Measurements from ENCODE around the gene PARP4. TPM values are rescaled to one million over a fixed set of nuclear protein-coding genes. Genes with fewer than 3 reads are reported as not detected.
"Not testable (repeated sequence)": the region's sequence is repeated elsewhere in the genome, so short reads cannot be mapped to it uniquely, and the experiment has no call there.

PARP4 gene
- total RNA-seq, 6 experiments from 2014 or later = 38.0 to 48.5 (median 43.1) TPM

- Mint-ChIP-seq H3K27me3 (ENCODE audit: insufficient read depth) (no peaks in the 10 kb centered on the region; the same call in 1 of the 2 replicates), H3K4me3 (no peak overlapping the region), H3K9me3 (no peaks in the 10 kb centered on the region), H3K36me3 (ENCODE audit: low read depth) (peaks cover 13% of the 10 kb centered on the region), H3K4me1 (ENCODE audit: low read depth) (peaks cover 30% of the 10 kb centered on the region), H3K27ac (no peak overlapping the region)
- no peak for TF ChIP-seq CTCF (IDR thresholded peaks at IDR 0.05)
- no peak for DNase-seq
Measured at GRCh38 chr13:24506698-24507335, 5.8 kb downstream of the PARP4 start.

- not testable (repeated sequence) for H3K27ac Mint-ChIP-seq; H3K4me3 Mint-ChIP-seq; H3K27me3 Mint-ChIP-seq (ENCODE audit: insufficient read depth); DNase-seq; H3K9me3 Mint-ChIP-seq
- H3K36me3 Mint-ChIP-seq (ENCODE audit: low read depth) = peaks cover 13% of the 10 kb centered on the region
- peaks cover 29% of the 10 kb centered on the region for H3K4me1 Mint-ChIP-seq (ENCODE audit: low read depth)
Measured at GRCh38 chr13:24506283-24506682, 6.3 kb downstream of the PARP4 start.

GRCh38 chr13:24505756-24506155 is 6.8 kb downstream of the PARP4 start:
- TF ChIP-seq CTCF (IDR thresholded peaks at IDR 0.05) = no peak
- H3K27ac Mint-ChIP-seq = no peak overlapping the region
- no peak for DNase-seq
- peaks cover 13% of the 10 kb centered on the region for H3K36me3 Mint-ChIP-seq (ENCODE audit: low read depth)
- no peak overlapping the region for H3K4me3 Mint-ChIP-seq
- no peaks in the 10 kb centered on the region for H3K27me3 Mint-ChIP-seq (ENCODE audit: insufficient read depth)
- peaks cover 29% of the 10 kb centered on the region for H3K4me1 Mint-ChIP-seq (ENCODE audit: low read depth)
- H3K9me3 Mint-ChIP-seq = no peaks in the 10 kb centered on the region

GRCh38 chr13:24505256-24505655 is 7.3 kb downstream of the PARP4 start:
- Mint-ChIP-seq H3K4me3 (no peak overlapping the region), H3K36me3 (ENCODE audit: low read depth) (peaks cover 13% of the 10 kb centered on the region), H3K27me3 (ENCODE audit: insufficient read depth) (no peaks in the 10 kb centered on the region), H3K4me1 (ENCODE audit: low read depth) (peaks cover 32% of the 10 kb centered on the region), H3K9me3 (no peaks in the 10 kb centered on the region), H3K27ac (no peak overlapping the region)
- no peak for TF ChIP-seq CTCF (IDR thresholded peaks at IDR 0.05)
- DNase-seq = no peak

- peaks cover 32% of the 10 kb centered on the region for H3K4me1 Mint-ChIP-seq (ENCODE audit: low read depth)
- TF ChIP-seq CTCF (IDR thresholded peaks at IDR 0.05) = no peak
- no peaks in the 10 kb centered on the region for H3K9me3 Mint-ChIP-seq
- H3K27ac Mint-ChIP-seq = peak overlapping the region; percentile 78
- DNase-seq = no peak
- no peak overlapping the region for H3K4me3 Mint-ChIP-seq
- H3K36me3 Mint-ChIP-seq (ENCODE audit: low read depth) = peaks cover 13% of the 10 kb centered on the region
- H3K27me3 Mint-ChIP-seq (ENCODE audit: insufficient read depth) = no peaks in the 10 kb centered on the region
Measured at GRCh38 chr13:24503379-24503696, 9.2 kb downstream of the PARP4 start.

GRCh38 chr13:24502533-24503378 is 9.8 kb downstream of the PARP4 start:
- H3K4me1 Mint-ChIP-seq (ENCODE audit: low read depth) = peaks cover 32% of the 10 kb centered on the region
- peak overlapping the region; percentile 78 for H3K27ac Mint-ChIP-seq
- peaks cover 11% of the 10 kb centered on the region for H3K36me3 Mint-ChIP-seq (ENCODE audit: low read depth)
- no peaks in the 10 kb centered on the region for H3K27me3 Mint-ChIP-seq (ENCODE audit: insufficient read depth)
- no peaks in the 10 kb centered on the region for H3K9me3 Mint-ChIP-seq
- peak; percentile 53 for DNase-seq
- H3K4me3 Mint-ChIP-seq = peak overlapping the region; percentile 49
- TF ChIP-seq CTCF (IDR thresholded peaks at IDR 0.05) = no peak
